Neural cell (in vitro differentiated cells): ENCODE measurements around the gene NTHL1. TPM values are rescaled to one million over a fixed set of nuclear protein-coding genes. Genes with fewer than 3 reads are reported as not detected.

ENCODE experiments used
- H2AFZ ChIP-seq: fragments of 200-600, 300-800 bp; sonication (generic), shearing (Covaris generic); 2 replicates; pipeline ENCODE4 v1.6.0; 2014; ENCODE audit warnings: low read depth, mild to moderate bottlenecking, antibody characterized with exemption, low read length, moderate library complexity
- H3F3A ChIP-seq: fragments of 200-600 bp; shearing (Covaris generic); 2 replicates; pipeline ENCODE4 v1.6.1; 2016; ENCODE audit warnings: mild to moderate bottlenecking, moderate library complexity, mixed read lengths, antibody characterized with exemption, low read length; ENCODE audit not compliant: insufficient read depth, poor library complexity, severe bottlenecking
- H3K27ac ChIP-seq: fragments of 200-600, 300-800 bp; sonication (generic), shearing (Covaris generic); 2 replicates; pipeline ENCODE4 v1.5.1; 2014; ENCODE audit warnings: mild to moderate bottlenecking, low read length, moderate library complexity
- H3K27me3 ChIP-seq: fragments of 300-800, 200-600 bp; sonication (generic), shearing (Covaris generic); 2 replicates; pipeline ENCODE4 v1.6.0; 2014; ENCODE audit warnings: mild to moderate bottlenecking, low read depth, low read length, moderate library complexity; ENCODE audit not compliant: insufficient read depth
- H3K36me3 ChIP-seq: fragments of 300-800, 200-600 bp; sonication (generic), shearing (Covaris generic); 2 replicates; pipeline ENCODE4 v1.5.1; 2014; ENCODE audit warnings: mild to moderate bottlenecking, antibody characterized with exemption, low read length, moderate library complexity; ENCODE audit not compliant: insufficient read depth
- H3K4me2 ChIP-seq: fragments of 300-800, 200-600 bp; sonication (generic), shearing (Covaris generic); 2 replicates; pipeline ENCODE4 v1.6.0; 2014; ENCODE audit warnings: mild to moderate bottlenecking, low read length
- H3K4me3 ChIP-seq: fragments of 300-800, 200-600 bp; sonication (generic), shearing (Covaris generic); 2 replicates; pipeline ENCODE4 v1.5.1; 2014; ENCODE audit warnings: mild to moderate bottlenecking, low read length, moderate library complexity
- H3K79me2 ChIP-seq: fragments of 200-600 bp; shearing (Covaris generic); replicated peaks from 2 replicates; pipeline ENCODE4 v1.6.0; 2014; ENCODE audit warnings: mild to moderate bottlenecking, low read length, moderate library complexity; ENCODE audit not compliant: insufficient read depth
- H3K9ac ChIP-seq: fragments of 300-800, 200-600 bp; sonication (generic), shearing (Covaris generic); 2 replicates; pipeline ENCODE4 v1.6.1; 2016; ENCODE audit warnings: mild to moderate bottlenecking, low read length, mixed read lengths
- H3K9me2 ChIP-seq: fragments of 200-600 bp; shearing (Covaris generic); 2 replicates; pipeline ENCODE4 v1.6.1; 2016; ENCODE audit warnings: mild to moderate bottlenecking, low read length, mixed read lengths; ENCODE audit not compliant: insufficient read depth
- H3K9me3 ChIP-seq: fragments of 200-600, 300-800 bp; sonication (generic), shearing (Covaris generic); 2 replicates; pipeline ENCODE4 v1.6.1; 2016; ENCODE audit warnings: mild to moderate bottlenecking, mixed run types, low read length, moderate library complexity, mixed read lengths
- H4K20me1 ChIP-seq: fragments of 200-600 bp; shearing (Covaris generic); 2 replicates; pipeline ENCODE4 v1.6.1; 2016; ENCODE audit warnings: mild to moderate bottlenecking, mixed run types; ENCODE audit not compliant: insufficient read depth
- EP300 ChIP-seq: fragments of 450-650 bp; conservative IDR thresholded peaks from 2 replicates; pipeline ENCODE4 v1.6.1; 2014; ENCODE audit warnings: antibody characterized with exemption, mild to moderate bottlenecking, moderate library complexity; ENCODE audit not compliant: poor library complexity, severe bottlenecking
- EZH2 ChIP-seq: fragments of 200-600, 300-800 bp; shearing (Covaris generic), sonication (generic); IDR thresholded peaks from 2 replicates; pipeline ENCODE4 v1.6.1; 2014; ENCODE audit warnings: antibody characterized with exemption, low read length, borderline replicate concordance, mild to moderate bottlenecking; ENCODE audit not compliant: insufficient read depth, poor library complexity, severe bottlenecking
- MXI1 ChIP-seq: fragments of 450-650 bp; conservative IDR thresholded peaks from 2 replicates; pipeline ENCODE4 v1.6.1; 2014; ENCODE audit warnings: antibody characterized with exemption, mild to moderate bottlenecking; ENCODE audit not compliant: poor library complexity, severe bottlenecking
- POLR2AphosphoS5 ChIP-seq: IDR thresholded peaks from 2 replicates; pipeline ENCODE4 v1.6.1; 2012
- RAD21 ChIP-seq: fragments of 450-650 bp; conservative IDR thresholded peaks from 2 replicates; pipeline ENCODE4 v1.6.1; 2014; ENCODE audit warnings: antibody characterized with exemption, mild to moderate bottlenecking, moderate library complexity
- SMC3 ChIP-seq: fragments of 450-650 bp; conservative IDR thresholded peaks from 2 replicates; pipeline ENCODE4 v1.6.1; 2014; ENCODE audit warnings: antibody characterized with exemption, mild to moderate bottlenecking, moderate library complexity; ENCODE audit not compliant: poor library complexity
- TAF1 ChIP-seq: IDR thresholded peaks from 2 replicates; pipeline ENCODE4 v1.6.1; 2012; ENCODE audit warnings: low read depth
- polyA plus RNA-seq: library from polyadenylated mRNA; depleted of rRNA; stranded (reverse); fragments of >200 nt; gene quantifications from 2 replicates; pipeline ENCODE4 v1.2.3, GENCODE V29; 2014
- TF ChIP-seq, protein P1 (sequence below): IDR thresholded peaks from 2 replicates; pipeline ENCODE4 v1.6.1; 2012; ENCODE audit warnings: borderline replicate concordance
- TF ChIP-seq, protein P2 (sequence below): fragments of 450-650 bp; IDR thresholded peaks from 2 replicates; pipeline ENCODE4 v1.5.1; 2014; ENCODE audit warnings: antibody characterized with exemption, mild to moderate bottlenecking, moderate library complexity; ENCODE audit not compliant: poor library complexity, severe bottlenecking

The NTHL1 gene
- polyA plus RNA-seq, 1 donor from 2014 or later: 43.1 TPM

DNA sequence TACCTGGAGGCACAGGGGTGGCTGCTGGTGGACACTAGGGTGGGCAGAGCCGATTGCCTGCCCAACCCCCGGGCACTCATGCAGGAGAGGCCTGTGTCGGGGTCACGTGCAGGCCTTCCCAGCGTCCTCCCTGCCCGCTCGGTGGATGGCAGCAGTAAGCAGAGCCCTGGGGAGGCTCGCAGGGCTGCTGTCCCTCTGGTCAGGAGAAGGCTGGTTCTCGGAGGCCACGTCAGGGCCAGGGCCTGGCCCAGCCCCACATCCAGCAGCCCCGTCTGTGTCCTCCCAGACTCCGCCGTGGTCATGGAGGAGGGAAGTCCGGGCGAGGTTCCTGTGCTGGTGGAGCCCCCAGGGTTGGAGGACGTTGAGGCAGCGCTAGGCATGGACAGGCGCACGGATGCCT, 35.8 kb upstream of the NTHL1 start:
- Histone ChIP-seq H3F3A (no peaks in the 10 kb centered on the region), H3K4me2 (no peak overlapping the region), H3K9me2 (no peaks in the 10 kb centered on the region), H2AFZ (no peak overlapping the region), H3K9me3 (no peaks in the 10 kb centered on the region), H3K79me2 (no peaks in the 10 kb centered on the region), H3K36me3 (no peaks in the 10 kb centered on the region), H3K27ac (no peak overlapping the region), H3K4me3 (no peak overlapping the region), H3K27me3 (no peaks in the 10 kb centered on the region), H4K20me1 (no peaks in the 10 kb centered on the region), H3K9ac (no peak overlapping the region)
- TF ChIP-seq EZH2: no peak
- TF ChIP-seq POLR2AphosphoS5: no peak
- no peak for TF ChIP-seq RAD21
- TF ChIP-seq, protein P1, sequence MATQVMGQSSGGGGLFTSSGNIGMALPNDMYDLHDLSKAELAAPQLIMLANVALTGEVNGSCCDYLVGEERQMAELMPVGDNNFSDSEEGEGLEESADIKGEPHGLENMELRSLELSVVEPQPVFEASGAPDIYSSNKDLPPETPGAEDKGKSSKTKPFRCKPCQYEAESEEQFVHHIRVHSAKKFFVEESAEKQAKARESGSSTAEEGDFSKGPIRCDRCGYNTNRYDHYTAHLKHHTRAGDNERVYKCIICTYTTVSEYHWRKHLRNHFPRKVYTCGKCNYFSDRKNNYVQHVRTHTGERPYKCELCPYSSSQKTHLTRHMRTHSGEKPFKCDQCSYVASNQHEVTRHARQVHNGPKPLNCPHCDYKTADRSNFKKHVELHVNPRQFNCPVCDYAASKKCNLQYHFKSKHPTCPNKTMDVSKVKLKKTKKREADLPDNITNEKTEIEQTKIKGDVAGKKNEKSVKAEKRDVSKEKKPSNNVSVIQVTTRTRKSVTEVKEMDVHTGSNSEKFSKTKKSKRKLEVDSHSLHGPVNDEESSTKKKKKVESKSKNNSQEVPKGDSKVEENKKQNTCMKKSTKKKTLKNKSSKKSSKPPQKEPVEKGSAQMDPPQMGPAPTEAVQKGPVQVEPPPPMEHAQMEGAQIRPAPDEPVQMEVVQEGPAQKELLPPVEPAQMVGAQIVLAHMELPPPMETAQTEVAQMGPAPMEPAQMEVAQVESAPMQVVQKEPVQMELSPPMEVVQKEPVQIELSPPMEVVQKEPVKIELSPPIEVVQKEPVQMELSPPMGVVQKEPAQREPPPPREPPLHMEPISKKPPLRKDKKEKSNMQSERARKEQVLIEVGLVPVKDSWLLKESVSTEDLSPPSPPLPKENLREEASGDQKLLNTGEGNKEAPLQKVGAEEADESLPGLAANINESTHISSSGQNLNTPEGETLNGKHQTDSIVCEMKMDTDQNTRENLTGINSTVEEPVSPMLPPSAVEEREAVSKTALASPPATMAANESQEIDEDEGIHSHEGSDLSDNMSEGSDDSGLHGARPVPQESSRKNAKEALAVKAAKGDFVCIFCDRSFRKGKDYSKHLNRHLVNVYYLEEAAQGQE: no peak
- TF ChIP-seq EP300: no peak
- TF ChIP-seq, protein P2, sequence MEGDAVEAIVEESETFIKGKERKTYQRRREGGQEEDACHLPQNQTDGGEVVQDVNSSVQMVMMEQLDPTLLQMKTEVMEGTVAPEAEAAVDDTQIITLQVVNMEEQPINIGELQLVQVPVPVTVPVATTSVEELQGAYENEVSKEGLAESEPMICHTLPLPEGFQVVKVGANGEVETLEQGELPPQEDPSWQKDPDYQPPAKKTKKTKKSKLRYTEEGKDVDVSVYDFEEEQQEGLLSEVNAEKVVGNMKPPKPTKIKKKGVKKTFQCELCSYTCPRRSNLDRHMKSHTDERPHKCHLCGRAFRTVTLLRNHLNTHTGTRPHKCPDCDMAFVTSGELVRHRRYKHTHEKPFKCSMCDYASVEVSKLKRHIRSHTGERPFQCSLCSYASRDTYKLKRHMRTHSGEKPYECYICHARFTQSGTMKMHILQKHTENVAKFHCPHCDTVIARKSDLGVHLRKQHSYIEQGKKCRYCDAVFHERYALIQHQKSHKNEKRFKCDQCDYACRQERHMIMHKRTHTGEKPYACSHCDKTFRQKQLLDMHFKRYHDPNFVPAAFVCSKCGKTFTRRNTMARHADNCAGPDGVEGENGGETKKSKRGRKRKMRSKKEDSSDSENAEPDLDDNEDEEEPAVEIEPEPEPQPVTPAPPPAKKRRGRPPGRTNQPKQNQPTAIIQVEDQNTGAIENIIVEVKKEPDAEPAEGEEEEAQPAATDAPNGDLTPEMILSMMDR: no peak
- no peak for TF ChIP-seq TAF1
- no peak for TF ChIP-seq SMC3
- no peak for TF ChIP-seq MXI1

DNA sequence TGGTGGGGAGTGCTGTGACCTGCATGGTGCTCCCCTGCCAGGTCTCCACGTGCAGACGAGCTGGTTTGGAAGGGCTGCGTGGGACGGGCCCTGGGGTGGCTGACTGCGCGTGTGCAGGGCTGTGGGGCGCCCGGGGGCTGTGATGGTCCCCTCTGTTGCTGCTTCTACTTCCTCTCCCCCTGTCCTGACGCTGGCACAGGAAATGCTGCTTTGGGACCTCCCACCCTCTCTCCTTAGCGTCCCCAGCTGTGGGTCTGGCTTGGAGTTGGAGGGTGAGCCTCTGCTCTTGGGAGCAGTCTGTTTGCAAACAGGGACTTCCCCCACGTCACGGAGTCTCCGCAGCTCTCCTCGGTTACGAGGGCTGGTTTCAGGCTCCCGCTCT, 35.3 kb upstream of the NTHL1 start:
- Histone ChIP-seq H2AFZ (no peak overlapping the region), H3K36me3 (no peaks in the 10 kb centered on the region), H3K9me3 (no peaks in the 10 kb centered on the region)

More for the DNA sequence above, 35.3 kb upstream of the NTHL1 start:
- H3F3A ChIP-seq: no peaks in the 10 kb centered on the region
- no peak overlapping the region for H3K9ac ChIP-seq
- no peaks in the 10 kb centered on the region for H3K27me3 ChIP-seq
- no peaks in the 10 kb centered on the region for H3K79me2 ChIP-seq
- H3K4me3 ChIP-seq: no peak overlapping the region
- TF ChIP-seq TAF1 (no peak), POLR2AphosphoS5 (no peak), RAD21 (no peak), MXI1 (no peak)
- H3K27ac ChIP-seq: no peak overlapping the region
- H4K20me1 ChIP-seq: no peaks in the 10 kb centered on the region
- no peak overlapping the region for H3K4me2 ChIP-seq
- H3K9me2 ChIP-seq: no peaks in the 10 kb centered on the region
